Pulmonary artery endothelial cell (primary cell): ENCODE measurements around the gene CTXND1. TPM values are rescaled to one million over a fixed set of nuclear protein-coding genes. Genes with fewer than 3 reads are reported as not detected.

Source experiments
- DNase-seq: peaks from one replicate; pipeline ENCODE4 v3.0.0-alpha.2; 2011; ENCODE audit warnings: low read depth, low spot score
- total RNA-seq: library from RNA; depleted of rRNA; stranded (reverse); fragments of >200 nt; gene quantifications from 2 replicates; pipeline ENCODE4 v1.2.3, GENCODE V29; 2014

Gene CTXND1
- total RNA-seq, 1 donor from 2014 or later: not detected

DNA sequence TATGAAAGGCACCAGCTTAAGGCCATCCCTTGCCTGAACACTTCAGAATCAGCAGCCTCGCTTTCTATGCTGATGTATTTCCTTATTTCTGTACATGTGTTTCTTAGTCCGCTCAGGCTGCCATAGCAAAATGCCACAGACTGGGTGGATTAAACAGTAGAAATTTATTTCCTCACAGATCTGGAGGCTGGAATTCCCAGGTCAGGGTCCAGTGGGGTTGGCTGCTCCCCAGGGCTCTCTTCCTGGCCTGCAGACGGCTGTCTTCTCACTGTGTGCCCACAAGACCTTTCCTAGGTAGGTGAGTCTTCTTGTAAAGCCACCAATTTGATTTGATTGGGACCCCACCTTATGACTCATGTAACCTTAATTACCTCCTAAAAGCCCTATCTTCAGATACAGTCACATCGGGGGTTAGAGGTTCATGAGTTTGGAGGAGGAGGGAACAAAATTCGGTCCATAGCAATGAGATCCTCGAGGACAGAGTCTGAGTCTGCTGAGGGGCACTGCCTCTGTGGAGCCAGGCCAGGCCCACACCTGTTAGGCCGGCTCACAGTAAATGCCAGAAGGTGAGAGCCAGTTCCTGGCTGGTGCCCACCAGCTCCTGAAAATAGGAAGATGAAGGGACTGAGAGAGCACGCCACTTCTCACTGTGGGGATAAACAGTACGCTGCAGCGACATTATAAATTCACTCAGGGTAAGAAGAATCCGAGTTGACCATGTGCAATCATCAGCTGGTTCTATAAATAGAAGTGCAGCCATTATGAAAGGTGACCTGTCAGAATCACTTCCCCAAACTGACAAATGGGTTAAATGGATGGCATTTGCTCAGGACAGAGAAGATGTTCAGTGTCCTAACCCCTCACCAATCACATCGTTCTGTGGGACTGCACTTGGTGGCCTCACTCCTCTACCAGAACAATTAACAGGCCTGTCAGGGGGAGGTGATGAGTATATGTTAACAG lies 41.1 kb downstream of the CTXND1 start:
- DNase-seq: no peak

DNA sequence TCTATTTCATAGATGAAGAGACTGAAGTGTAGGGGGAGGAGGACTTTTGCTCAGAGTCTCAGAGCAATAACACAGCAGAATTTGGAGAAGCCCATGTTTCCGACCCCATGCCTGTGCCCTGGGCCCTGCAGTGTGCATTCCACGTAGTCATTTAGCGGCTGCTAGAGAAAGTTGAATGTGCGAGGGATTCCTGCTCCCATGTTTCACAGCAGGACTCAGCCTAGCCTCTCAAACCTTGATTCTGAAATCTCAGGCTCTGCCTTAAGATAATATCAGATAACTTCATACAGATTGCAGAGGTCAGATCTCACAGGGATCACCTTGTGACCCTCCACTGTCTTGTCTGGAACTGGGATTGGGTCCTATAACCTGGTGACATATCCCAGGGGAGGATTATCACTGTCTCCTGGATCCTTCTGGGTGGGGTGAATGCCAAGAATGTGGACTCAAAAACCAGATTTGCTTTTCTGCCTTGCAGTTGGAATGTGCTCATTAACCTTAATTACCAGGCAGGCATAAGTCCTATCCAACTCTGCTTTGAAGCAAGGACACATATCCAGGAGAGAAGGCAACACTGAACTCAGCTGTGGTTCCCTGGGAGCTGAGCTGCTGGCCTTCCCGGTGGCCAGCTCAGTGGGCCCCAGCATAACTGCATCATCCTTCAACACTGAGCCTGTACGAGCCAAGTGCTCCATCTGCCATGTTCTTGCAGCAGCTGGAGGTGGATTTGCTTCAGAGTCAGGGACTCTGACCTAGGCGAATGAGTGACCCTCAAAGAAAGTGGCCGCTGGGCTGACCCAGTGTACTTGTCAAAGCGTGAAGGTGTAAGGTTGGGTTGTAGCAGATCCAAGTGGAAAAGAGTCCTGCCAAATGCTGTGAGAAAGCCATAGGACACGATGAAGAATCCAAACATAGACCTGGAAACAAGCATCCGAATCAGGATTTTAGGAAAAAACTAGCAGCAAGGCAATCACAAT lies 43.0 kb downstream of the CTXND1 start:
- no peak for DNase-seq

- no peak for DNase-seq
Measured at GRCh38 chr15:80207887-80208286, 44.1 kb downstream of the CTXND1 start.

DNA sequence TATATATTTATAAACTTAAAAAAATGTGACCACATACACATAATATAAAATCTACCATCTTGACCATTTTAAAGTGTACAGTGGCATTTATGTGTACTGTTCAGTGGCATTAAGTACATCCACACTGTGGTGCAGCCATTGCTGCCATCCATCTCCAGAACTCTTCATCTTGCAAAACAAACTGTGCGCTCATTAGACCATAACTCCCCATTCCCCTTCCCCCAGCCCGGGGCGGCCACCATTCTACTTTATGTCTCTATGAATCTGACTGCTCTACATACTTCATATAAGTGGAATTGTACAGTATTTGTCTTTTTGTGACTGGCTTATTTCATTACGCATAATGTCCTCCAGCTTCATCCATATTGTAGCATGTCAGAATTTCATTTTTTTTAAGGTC lies 47.8 kb downstream of the CTXND1 start:
- DNase-seq: no peak

- no peak for DNase-seq
Measured at GRCh38 chr15:80203361-80203885, 48.6 kb downstream of the CTXND1 start.

DNA sequence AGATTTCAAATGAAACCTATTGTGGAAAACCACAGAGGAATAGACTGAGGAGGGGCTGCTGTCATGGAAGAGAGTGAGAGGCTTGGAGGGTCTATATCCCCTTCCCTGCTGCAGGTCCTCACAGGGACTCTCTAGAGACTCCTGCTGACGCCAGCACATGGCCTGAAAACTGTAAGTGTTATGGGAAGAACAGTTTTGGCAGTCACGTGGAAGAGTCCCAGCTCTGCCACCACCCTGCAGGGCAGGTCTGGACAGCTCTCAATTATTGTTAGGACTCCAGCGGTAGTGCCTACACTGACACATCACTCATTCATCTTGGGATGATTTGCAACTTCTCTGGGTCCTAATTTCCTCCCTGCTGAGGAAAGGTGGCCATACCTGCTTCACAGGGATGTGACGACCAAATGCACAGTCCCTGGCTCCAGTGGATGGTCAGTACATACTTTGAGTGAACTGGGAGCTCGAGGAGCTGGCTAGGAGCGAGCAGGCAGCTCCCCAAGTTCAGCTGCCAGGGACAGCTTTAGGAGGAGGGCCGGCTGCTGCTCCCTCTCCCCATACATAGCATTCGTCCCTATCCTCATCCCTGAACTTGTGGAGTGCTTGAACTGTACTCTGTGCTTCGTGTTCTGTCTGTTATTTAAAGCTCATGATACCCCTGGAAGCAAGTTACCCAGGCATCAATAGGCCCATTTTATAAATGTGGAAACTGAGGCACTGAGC lies 49.2 kb downstream of the CTXND1 start:
- DNase-seq: no peak

DNA sequence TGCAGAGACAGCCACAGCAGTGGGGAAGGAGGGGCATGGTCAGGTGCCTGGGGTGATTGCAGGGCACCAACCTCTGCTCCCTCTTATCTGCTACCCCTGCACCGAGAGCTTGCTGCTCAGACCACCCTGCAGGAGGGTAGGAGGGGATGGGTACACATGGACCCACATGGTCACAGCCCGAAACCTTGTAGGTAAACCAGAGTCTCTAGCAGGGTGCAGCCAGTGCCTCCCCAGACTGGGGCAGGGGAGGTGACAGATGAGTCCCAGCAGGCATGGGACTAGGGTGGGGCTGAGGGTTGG lies 50.0 kb downstream of the CTXND1 start:
- DNase-seq: no peak

DNA sequence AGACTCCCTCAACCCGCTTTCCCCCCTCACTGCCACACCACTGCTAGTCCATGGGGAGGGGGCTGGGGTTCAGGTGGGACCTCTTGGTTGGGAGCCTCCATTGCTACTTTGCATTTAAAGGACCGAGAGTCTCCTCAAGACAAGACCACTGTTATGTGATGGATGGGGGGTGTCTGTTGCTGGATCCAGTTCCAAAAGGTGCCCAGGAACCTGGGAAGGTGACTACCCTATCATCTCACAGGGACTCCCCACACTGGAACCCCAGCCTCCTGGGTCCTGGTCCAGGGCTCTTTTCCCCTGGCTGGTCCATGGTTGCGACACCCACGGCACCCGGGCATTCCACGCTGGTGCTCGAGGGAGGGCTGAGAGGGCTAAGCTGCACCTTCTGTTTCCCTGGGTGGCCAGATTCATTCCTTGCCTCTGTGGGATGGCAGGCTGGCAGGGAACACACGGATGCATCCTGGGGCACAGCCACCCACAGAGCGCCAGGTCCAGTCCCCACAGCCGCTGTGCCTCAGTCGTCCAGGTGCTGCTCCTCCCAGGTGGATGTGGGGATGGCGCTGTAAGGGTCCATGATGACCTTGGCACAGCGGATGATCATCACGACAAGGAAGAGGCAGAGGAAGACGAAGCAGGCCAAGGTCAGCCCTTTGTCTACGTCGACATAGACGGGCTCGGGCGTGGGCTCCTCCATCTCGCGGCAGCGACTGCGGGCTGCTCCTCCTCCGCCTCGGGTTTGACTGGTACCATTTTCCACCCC lies 50.6 kb downstream of the CTXND1 start:
- no peak for DNase-seq

DNA sequence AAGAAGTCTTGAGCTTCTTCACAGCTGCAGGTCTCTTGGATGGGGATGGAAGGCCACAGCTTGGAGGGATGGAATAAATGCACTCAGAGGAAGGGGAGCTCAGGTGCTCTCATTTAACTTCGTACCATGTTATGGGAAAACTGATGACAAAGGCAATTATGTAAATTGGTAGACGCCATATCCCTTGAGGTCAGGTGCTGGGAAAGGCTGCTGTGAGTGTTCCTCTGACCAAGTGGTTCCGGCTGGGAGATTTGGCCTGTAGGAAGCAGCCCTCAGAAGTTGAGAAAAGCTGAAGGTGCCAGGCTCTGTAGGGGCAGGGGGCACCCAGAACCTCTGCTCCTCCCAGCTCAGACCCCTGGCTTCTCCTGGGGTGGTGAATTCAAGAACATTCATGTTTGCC lies 52.1 kb downstream of the CTXND1 start:
- DNase-seq: no peak

DNA sequence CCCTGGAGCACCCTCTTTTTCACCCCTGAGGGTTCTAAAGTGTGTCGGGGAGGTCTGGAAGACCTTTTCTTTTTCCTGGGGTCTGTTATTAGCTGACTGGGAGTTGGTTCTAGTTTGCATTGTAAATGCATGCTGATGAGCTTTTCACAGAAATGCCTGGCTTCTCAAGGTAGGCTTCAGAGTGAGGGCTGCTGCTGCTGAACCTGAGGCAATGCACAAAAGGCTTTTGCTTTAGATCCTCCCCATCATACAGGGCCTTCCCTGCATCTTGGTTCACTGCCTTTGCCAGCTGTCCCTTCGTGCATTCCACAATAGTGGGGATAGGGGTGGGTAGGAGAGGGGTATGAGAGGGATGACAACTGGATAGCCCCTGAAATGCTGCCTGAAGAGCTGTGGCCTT lies 52.6 kb downstream of the CTXND1 start:
- no peak for DNase-seq

DNA sequence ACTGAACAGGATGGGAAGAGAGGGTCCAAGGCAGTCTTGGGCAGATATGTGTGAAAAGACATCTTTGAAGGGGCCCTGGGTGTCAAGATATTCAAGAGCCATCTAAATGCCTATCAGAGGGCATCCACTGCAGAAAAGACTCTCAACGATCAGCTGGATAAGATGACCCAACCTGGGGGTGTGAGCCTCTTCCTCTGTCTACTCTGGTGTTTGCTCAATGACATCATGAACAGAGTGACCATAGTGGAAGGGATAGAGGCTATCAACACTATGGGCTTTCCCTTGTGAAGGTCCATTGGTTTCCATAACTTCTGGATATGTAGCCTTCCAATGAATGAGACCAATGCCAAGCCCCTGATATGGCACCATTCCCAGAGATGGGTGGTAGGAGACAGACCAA lies 57.1 kb downstream of the CTXND1 start:
- DNase-seq: no peak

DNA sequence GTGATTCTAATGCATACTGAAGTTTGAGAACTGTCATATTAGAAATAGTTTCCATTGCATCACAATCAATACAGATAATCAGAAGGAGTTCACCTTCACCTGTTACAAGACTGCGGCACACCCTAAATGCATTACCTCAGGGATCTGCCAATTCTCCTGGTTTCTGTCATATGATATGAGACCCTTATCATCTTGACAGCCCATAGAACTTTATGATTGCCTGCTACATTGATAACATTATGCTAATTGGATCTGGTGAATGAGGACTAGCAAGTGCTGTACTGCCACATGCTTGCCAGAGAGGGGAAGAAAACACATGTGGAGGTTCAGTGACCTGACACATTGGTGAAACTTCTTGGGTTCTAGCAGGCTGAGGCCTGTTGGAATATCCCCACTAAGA lies 57.8 kb downstream of the CTXND1 start:
- DNase-seq: no peak

DNA sequence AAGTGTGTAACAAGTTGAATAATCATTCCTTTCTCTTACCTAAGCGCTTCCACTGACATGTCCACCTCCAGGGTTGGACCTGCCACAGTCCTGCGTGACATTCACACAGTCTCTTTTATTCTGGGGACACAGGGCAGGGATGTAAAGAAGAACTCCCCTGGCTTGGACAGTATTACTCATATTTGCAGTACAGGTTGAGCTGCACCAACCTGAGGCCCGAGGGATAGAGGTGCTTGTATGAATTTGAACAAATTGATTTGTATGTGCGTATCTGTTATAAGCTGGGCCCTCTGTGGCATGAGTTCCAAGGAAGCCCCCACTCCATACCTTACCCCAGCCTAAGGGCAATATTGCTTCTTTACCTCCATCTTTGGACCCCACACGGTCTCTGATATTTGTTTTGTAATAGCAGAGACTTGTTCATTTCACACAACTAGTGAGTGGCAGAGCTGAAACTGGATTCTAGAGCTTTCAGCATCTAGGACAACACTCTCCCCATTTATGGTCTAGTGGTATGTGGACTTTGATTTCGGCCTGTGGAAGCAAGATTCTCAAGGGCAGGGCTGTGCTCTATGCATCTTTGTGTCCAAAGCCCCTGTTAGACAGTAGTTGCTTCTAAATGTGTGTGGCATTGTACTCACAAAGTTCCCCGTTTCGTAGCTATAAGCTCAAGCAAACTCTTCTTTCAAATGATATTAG lies 60.0 kb downstream of the CTXND1 start:
- DNase-seq: no peak

DNA sequence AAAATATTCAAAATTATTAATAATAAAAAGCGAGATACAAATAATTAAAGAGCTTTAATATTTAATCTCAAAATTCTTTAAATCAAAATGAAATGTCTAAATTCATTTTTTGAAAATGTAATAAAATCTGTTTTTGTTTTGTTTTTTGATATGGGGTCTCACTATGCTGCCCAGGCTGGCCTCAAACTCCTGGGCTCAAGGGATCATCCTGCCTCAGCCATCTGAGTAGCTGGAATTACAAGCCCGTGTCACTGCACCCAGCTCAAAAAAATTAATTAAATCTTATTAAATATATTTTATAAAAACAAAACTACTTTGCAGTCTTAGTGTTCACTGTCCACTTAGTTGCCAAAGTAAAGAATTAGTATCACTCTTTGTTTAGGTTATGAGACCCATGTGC lies 60.8 kb downstream of the CTXND1 start:
- DNase-seq: no peak

DNA sequence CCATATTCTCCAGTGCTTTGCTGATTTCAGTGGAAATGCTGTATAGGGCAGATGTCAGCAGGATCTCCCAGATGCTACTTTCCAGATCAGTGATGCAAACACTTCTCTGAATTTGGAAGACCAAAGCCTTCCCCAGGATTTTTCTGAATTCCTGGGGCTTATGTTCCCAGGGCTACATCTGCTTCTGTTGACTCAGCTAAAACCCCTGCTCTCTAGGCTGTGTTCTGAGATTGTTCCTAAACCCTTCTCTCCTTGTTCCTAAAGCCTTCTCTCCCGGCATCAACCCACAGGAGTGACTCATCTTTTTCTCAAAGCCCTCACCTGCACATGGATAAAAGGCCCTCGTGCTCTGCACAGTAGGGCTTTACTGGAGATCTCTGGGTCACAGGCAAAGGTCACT lies 63.8 kb downstream of the CTXND1 start:
- no peak for DNase-seq

GRCh38 chr15:80186597-80186996 lies 65.4 kb downstream of the CTXND1 start:
- no peak for DNase-seq

DNA sequence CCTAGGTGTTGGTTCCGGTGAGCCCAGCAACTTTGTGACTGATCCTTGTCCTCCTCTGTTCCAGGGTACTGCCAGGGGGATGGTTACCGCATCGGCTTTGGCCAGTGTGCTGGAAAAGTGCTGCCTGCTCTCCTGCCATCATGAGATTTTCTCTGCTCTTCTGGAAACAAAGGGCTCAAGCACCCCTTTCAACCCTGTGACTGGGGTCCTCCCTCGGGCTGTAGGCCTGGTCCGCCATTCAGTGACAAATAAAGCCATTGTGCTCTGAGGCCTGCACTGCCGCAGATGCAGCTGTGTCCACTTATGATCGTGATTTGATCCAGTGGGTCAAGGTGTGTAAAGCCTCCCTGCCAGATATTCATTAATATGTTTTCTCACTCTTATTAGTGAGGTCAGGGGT lies 65.9 kb downstream of the CTXND1 start:
- no peak for DNase-seq

- no peak for DNase-seq
Measured at GRCh38 chr15:80185152-80185551, 66.9 kb downstream of the CTXND1 start.

- no peak for DNase-seq
Measured at GRCh38 chr15:80184554-80184953, 67.5 kb downstream of the CTXND1 start.

DNA sequence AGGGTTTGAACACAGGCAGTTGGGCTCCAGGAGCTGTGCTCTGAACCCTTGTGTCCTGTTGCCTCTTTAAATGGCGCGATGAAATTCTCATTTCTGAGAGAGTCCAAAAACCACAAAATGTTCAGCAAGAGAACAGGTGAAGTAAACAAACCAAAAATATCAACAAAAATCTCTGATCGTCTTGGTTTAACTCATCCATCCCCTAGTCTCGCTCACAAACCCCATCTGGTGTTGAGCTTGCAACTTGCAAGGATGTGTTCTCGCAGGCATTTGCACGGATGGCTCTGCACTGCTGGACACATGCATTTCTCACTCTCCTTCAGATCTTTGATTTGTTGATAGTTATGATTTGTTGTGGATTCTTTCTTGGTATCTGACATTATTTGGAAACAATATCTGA lies 68.1 kb downstream of the CTXND1 start:
- DNase-seq: no peak
